CD4-positive, alpha-beta memory T cell (primary cell): ENCODE results near the gene VPS4A. TPM values are rescaled to one million over a fixed set of nuclear protein-coding genes. Genes with fewer than 3 reads are reported as not detected.
A peak's percentile ranks its signal among the peaks of the same experiment; 100 is the strongest.

Experiments used
- CTCF ChIA-PET: fragments of 350-600 bp; sonication (Branson Sonifier 250); formaldehyde crosslinking; loops from one replicate; lab custom pipeline; 2021; ENCODE audit warnings: inconsistent platforms; ENCODE audit not compliant: partially characterized antibody; lab: Charles Lee
- POLR2A ChIA-PET: fragments of 350-600 bp; sonication (Branson Sonifier 250); formaldehyde crosslinking; loops from one replicate; lab custom pipeline; 2021; ENCODE audit not compliant: partially characterized antibody; lab: Charles Lee
- DNase-seq, 5 donors: peaks; one replicate each; pipeline versions ENCODE4 v3.0.0 to v3.0.0-alpha.2; 2020 to 2022; ENCODE audit warnings: mixed read lengths in 1 of 5
- H3K27ac ChIP-seq: one replicate; pipeline ENCODE4 v1.7.0; 2013; ENCODE audit warnings: low read depth, low read length
- H3K27me3 ChIP-seq: 2 replicates; pipeline ENCODE4 v1.7.0; 2013; ENCODE audit warnings: mild to moderate bottlenecking, low read length, moderate library complexity; ENCODE audit not compliant: insufficient read depth
- H3K36me3 ChIP-seq: 2 replicates; pipeline ENCODE4 v1.7.0; 2013; ENCODE audit warnings: mild to moderate bottlenecking, low read length, moderate library complexity; ENCODE audit not compliant: insufficient read depth
- H3K4me1 ChIP-seq: 2 replicates; pipeline ENCODE4 v1.7.0; 2013; ENCODE audit warnings: mild to moderate bottlenecking, low read length, moderate library complexity; ENCODE audit not compliant: insufficient read depth
- H3K4me3 ChIP-seq, 2 donors: one replicate each; pipeline ENCODE4 v1.7.0; 2013; ENCODE audit warnings: low read length in 2 of 2, mild to moderate bottlenecking in 1 of 2
- H3K9me3 ChIP-seq, 2 donors: one replicate each; pipeline ENCODE4 v1.7.0; 2013; ENCODE audit warnings: low read length in 2 of 2, control low read depth in 1 of 2; ENCODE audit not compliant: control insufficient read depth in 1 of 2
- H3K27ac Mint-ChIP-seq, 7 donors: one replicate each; pipeline ENCODE4 v1.8.0; 2020 to 2021; ENCODE audit warnings: mixed read lengths in 7 of 7, mild to moderate bottlenecking in 6 of 7, inconsistent platforms in 3 of 7, moderate library complexity in 3 of 7
- H3K27me3 Mint-ChIP-seq, 2 donors: one replicate each; pipeline ENCODE4 v1.8.0; 2020 to 2021; ENCODE audit warnings: mixed read lengths in 2 of 2
- H3K36me3 Mint-ChIP-seq, 2 donors: one replicate each; pipeline ENCODE4 v1.8.0; 2020 to 2021; ENCODE audit warnings: mixed read lengths in 2 of 2, inconsistent platforms in 1 of 2, mild to moderate bottlenecking in 1 of 2
- H3K4me1 Mint-ChIP-seq, 4 donors: one replicate each; pipeline ENCODE4 v1.8.0; 2020 to 2021; ENCODE audit warnings: mixed read lengths in 4 of 4, mild to moderate bottlenecking in 1 of 4
- H3K4me3 Mint-ChIP-seq, 8 donors: one replicate each; pipeline ENCODE4 v1.8.0; 2020 to 2021; ENCODE audit warnings: mixed read lengths in 8 of 8, mild to moderate bottlenecking in 7 of 8, moderate library complexity in 6 of 8, inconsistent platforms in 3 of 8
- H3K9me3 Mint-ChIP-seq, 8 donors: one replicate each; pipeline ENCODE4 v1.8.0; 2020 to 2021; ENCODE audit warnings: mixed read lengths in 8 of 8, mild to moderate bottlenecking in 5 of 8, inconsistent platforms in 3 of 8, moderate library complexity in 1 of 8
- intact Hi-C: fragments of 100-400 bp; cut with micrococcal nuclease; formaldehyde crosslinking; loops from one replicate; pipeline ENCODE4 v1.15.1; 2023
- polyA plus RNA-seq, 2 donors: library from polyadenylated mRNA; unstranded; fragments of 300-500 nt; fragmentation: Illumina TruSeq; gene quantifications; one replicate each; pipeline ENCODE4 v1.2.3, GENCODE V29; 2021
- total RNA-seq, 2 experiments: library from RNA; stranded (reverse); gene quantifications; one replicate each; pipeline ENCODE4 v1.2.3, GENCODE V29; 2021

The VPS4A gene
- total and polyA plus RNA-seq, 4 experiments from 2014 or later, result 27.2 to 48.3 (median 44.0) TPM

DNA sequence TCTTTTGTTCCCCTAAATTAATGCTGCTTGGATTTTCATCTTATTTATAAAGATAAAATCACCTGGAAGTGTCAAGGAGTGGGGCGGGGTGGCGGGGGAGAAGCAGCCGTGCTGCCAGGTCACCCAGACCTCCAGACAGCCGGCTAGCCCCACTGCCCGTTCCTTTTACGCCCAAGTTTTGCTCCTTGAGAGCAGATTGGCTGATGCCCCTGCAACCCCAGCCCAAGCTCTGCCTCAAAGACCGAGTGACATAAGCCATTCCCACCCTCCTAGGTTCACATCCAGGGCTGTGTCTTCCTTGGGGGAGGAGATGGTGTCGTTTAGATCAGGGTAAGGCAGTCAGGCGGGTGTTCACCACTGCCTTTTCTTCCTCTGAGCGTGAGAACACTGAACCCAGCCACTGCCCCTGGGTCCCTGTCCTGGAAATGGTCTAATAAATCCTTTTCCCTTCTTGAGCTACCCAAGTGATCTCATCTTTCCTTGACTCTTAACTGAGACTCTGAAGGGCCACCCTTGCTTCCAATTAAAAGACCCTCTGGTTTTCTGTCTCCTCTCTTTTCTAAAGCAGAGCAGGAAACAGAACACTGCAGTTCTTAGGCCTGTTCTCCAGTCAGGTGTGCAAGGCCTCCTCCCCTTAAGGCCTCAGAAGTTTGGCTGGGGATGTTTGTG is 13.6 kb downstream of the VPS4A start:
- H3K27ac ChIP-seq, result no peak overlapping the region
- no peaks in the 10 kb centered on the region for H3K27me3 ChIP-seq
- ChIA-PET POLR2A (interaction anchor here (1.0 kb wide), 1 partner anchor 14 kb away, joined by 3 read pairs; no protein-coding TSS in a partner anchor), CTCF (no interaction called here)
- H3K4me3 ChIP-seq, result no peak overlapping the region
- no peaks in the 10 kb centered on the region for H3K9me3 Mint-ChIP-seq
- DNase-seq, result no peak
- intact Hi-C loops, result no loop called here
- H3K36me3 Mint-ChIP-seq, result peaks cover 19 to 59% of the 10 kb centered on the region in 2 donors
- peak overlapping the region in 2 of 7 donors; percentile 47 to 62 for H3K27ac Mint-ChIP-seq
- no peaks in the 10 kb centered on the region for H3K27me3 Mint-ChIP-seq
- peaks cover 56% of the 10 kb centered on the region for H3K36me3 ChIP-seq
- peaks cover 41% of the 10 kb centered on the region for H3K4me1 ChIP-seq
- H3K9me3 ChIP-seq, result no peaks in the 10 kb centered on the region
- no peak overlapping the region for H3K4me3 Mint-ChIP-seq
- peaks cover 25 to 49% (median 37%) of the 10 kb centered on the region in 4 donors for H3K4me1 Mint-ChIP-seq

DNA sequence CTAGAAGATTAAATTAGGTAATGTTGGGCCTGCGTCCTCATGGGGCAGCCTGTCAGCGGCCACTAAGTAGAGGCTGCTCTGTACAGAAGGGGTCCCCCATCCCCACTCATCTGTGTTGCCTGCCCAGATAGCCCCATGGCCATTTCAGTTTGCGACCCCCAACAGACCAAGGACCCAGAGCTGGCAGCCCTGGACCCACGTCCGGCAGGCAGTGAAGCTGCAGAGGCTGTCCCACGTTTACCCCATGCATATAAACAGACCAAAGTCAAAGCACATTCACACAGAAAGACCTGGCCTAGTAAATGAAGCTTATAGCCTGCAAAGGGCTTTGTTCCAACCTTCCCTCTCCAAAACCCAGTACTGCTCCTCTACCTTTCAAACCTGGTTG is 14.6 kb downstream of the VPS4A start:
- Mint-ChIP-seq H3K27me3 (no peaks in the 10 kb centered on the region), H3K4me3 (peak overlapping the region in 1 of 8 donors; percentile 7), H3K9me3 (no peaks in the 10 kb centered on the region), H3K36me3 (peaks cover 16 to 55% of the 10 kb centered on the region in 2 donors), H3K4me1 (peaks cover 25 to 50% (median 38%) of the 10 kb centered on the region in 4 donors), H3K27ac (peak overlapping the region in 4 of 7 donors; percentile 13 to 61 (median 34))
- H3K27ac ChIP-seq, result no peak overlapping the region
- no peak overlapping the region for H3K4me3 ChIP-seq
- no peak for DNase-seq
- ChIA-PET CTCF (interaction anchor here (1.1 to 2.6 kb wide), 3 partner anchors 10 to 16 kb away, joined by 3 to 6 read pairs (median 3); partner anchors contain the start of gene COG8), POLR2A (interaction anchor here (0.9 to 6.3 kb wide), 4 partner anchors 9 to 14 kb away, joined by 3 to 116 read pairs (median 22); partner anchors contain the start of genes COG8 and NIP7)
- no peaks in the 10 kb centered on the region for H3K9me3 ChIP-seq
- H3K27me3 ChIP-seq, result no peaks in the 10 kb centered on the region
- peaks cover 41% of the 10 kb centered on the region for H3K4me1 ChIP-seq
- intact Hi-C loops, result no loop called here
- peaks cover 45% of the 10 kb centered on the region for H3K36me3 ChIP-seq

GRCh38 chr16:69326172-69326873 is 15.2 kb downstream of the VPS4A start:
- no peak for DNase-seq
- intact Hi-C loops, result no loop called here
- Mint-ChIP-seq H3K27me3 (no peaks in the 10 kb centered on the region), H3K4me1 (peaks cover 25 to 50% (median 38%) of the 10 kb centered on the region in 4 donors), H3K36me3 (peaks cover 13 to 50% of the 10 kb centered on the region in 2 donors), H3K27ac (peak overlapping the region; percentile 28 to 87 (median 51)), H3K4me3 (peak overlapping the region in 4 of 8 donors; percentile 13 to 51 (median 39)), H3K9me3 (no peaks in the 10 kb centered on the region)
- ChIA-PET CTCF (interaction anchor here (0.7 to 2.6 kb wide), 5 partner anchors 8 to 15 kb away, joined by 3 to 6 read pairs (median 3); partner anchors contain the start of gene COG8), POLR2A (interaction anchor here (0.9 to 6.3 kb wide), 4 partner anchors 9 to 15 kb away, joined by 3 to 116 read pairs (median 22); partner anchors contain the start of genes COG8 and NIP7)
- Histone ChIP-seq H3K4me3 (no peak overlapping the region), H3K27me3 (no peaks in the 10 kb centered on the region), H3K4me1 (peaks cover 45% of the 10 kb centered on the region), H3K27ac (no peak overlapping the region), H3K36me3 (peaks cover 40% of the 10 kb centered on the region), H3K9me3 (no peaks in the 10 kb centered on the region)

- Histone ChIP-seq H3K4me3 (no peak overlapping the region), H3K27me3 (no peaks in the 10 kb centered on the region), H3K4me1 (peaks cover 45% of the 10 kb centered on the region), H3K9me3 (no peaks in the 10 kb centered on the region), H3K36me3 (peaks cover 28% of the 10 kb centered on the region), H3K27ac (no peak overlapping the region)
- H3K27me3 Mint-ChIP-seq, result no peaks in the 10 kb centered on the region
- H3K4me3 Mint-ChIP-seq, result peak overlapping the region in 2 of 8 donors; percentile 32 to 84
- H3K4me1 Mint-ChIP-seq, result peaks cover 25 to 48% (median 37%) of the 10 kb centered on the region in 4 donors
- peaks cover 5 to 44% of the 10 kb centered on the region in 2 donors for H3K36me3 Mint-ChIP-seq
- no peaks in the 10 kb centered on the region for H3K9me3 Mint-ChIP-seq
- ChIA-PET CTCF (interaction anchor here (2.2 to 2.6 kb wide), 2 partner anchors 11 to 16 kb away, joined by 6 read pairs; partner anchors contain the start of gene COG8), POLR2A (interaction anchor here (1.2 to 6.3 kb wide), 4 partner anchors 11 to 58 kb away, joined by 3 to 116 read pairs (median 40); partner anchors contain the start of genes COG8, NIP7, TERF2 and VPS4A)
- intact Hi-C loops, result no loop called here
- peak overlapping the region in 4 of 7 donors; percentile 15 to 81 (median 63) for H3K27ac Mint-ChIP-seq
- no peak for DNase-seq
Measured at GRCh38 chr16:69327585-69328310, 16.6 kb downstream of the VPS4A start.

GRCh38 chr16:69328854-69329316 is 17.7 kb downstream of the VPS4A start:
- no peak for DNase-seq
- Histone ChIP-seq H3K4me3 (peak overlapping the region in 1 of 2 donors; percentile 73), H3K4me1 (peaks cover 49% of the 10 kb centered on the region), H3K9me3 (no peaks in the 10 kb centered on the region), H3K27me3 (no peaks in the 10 kb centered on the region), H3K27ac (no peak overlapping the region), H3K36me3 (peaks cover 32% of the 10 kb centered on the region)
- H3K27ac Mint-ChIP-seq, result peak overlapping the region in 6 of 7 donors; percentile 37 to 90 (median 80)
- H3K4me1 Mint-ChIP-seq, result peaks cover 25 to 53% (median 39%) of the 10 kb centered on the region in 4 donors
- peaks cover 5 to 37% of the 10 kb centered on the region in 2 donors for H3K36me3 Mint-ChIP-seq
- intact Hi-C loops, result no loop called here
- ChIA-PET CTCF (interaction anchor here (1.5 to 2.2 kb wide), 3 partner anchors 10 to 17 kb away, joined by 3 to 9 read pairs (median 6); partner anchors contain the start of genes COG8 and NIP7), POLR2A (interaction anchor here (1.0 to 6.3 kb wide), 8 partner anchors 10 to 200 kb away, joined by 3 to 116 read pairs (median 7); partner anchors contain the start of genes COG8, NIP7, SNTB2 and TERF2)
- no peaks in the 10 kb centered on the region for H3K9me3 Mint-ChIP-seq
- H3K4me3 Mint-ChIP-seq, result peak overlapping the region; percentile 75 to 87 (median 80)
- H3K27me3 Mint-ChIP-seq, result no peaks in the 10 kb centered on the region
